GM19452 (cell line): Measurements from ENCODE around the gene AGRP.
A peak's percentile ranks its signal among the peaks of the same experiment; 100 is the strongest.
"Not testable (repeated sequence)": the region's sequence is repeated elsewhere in the genome, so short reads cannot be mapped to it uniquely, and the experiment has no call there.

ENCODE experiments used
- ATAC-seq: cut with Tn5 transposase; IDR thresholded peaks from one replicate; pipeline ENCODE4 v1.9.1; 2021; ENCODE audit not compliant: unreplicated experiment

The AGRP gene

GRCh38 chr16:67504031-67505021, 21.0 kb upstream of the AGRP start:
- ATAC-seq = no peak

GRCh38 chr16:67499106-67499505, 15.8 kb upstream of the AGRP start:
- no peak for ATAC-seq

- ATAC-seq = no peak
Observed at GRCh38 chr16:67490335-67491096, 7.2 kb upstream of the AGRP start.

- no peak for ATAC-seq
Observed at GRCh38 chr16:67489401-67490083, 6.2 kb upstream of the AGRP start.

- ATAC-seq = not testable (repeated sequence)
Observed at GRCh38 chr16:67487561-67487960, 4.2 kb upstream of the AGRP start.

- no peak for ATAC-seq
Observed at GRCh38 chr16:67486805-67487204, 3.5 kb upstream of the AGRP start.

- ATAC-seq = no peak
Observed at GRCh38 chr16:67483731-67484525, 581 bp upstream of the AGRP start.

- no peak for ATAC-seq
Observed at GRCh38 chr16:67482233-67482924, 968 bp downstream of the AGRP start.

- ATAC-seq = peak; percentile 3
Observed at GRCh38 chr16:67481561-67482232, 1.6 kb downstream of the AGRP start.

- peak; percentile 96 for ATAC-seq
Observed at GRCh38 chr16:67480833-67481560, 2.4 kb downstream of the AGRP start, which contains the start of gene ATP6V0D1. ATP6V0D1 (minus strand) TSS chr16:67481157; CDS start chr16:67481086, 71 bp downstream.

- no peak for ATAC-seq
Observed at GRCh38 chr16:67477960-67478554, 5.3 kb downstream of the AGRP start.

GRCh38 chr16:67474551-67475455, 8.5 kb downstream of the AGRP start:
- ATAC-seq = no peak

GRCh38 chr16:67471758-67472384, 11.5 kb downstream of the AGRP start:
- ATAC-seq = no peak

GRCh38 chr16:67470359-67470758, 13.0 kb downstream of the AGRP start:
- no peak for ATAC-seq

- no peak for ATAC-seq
Observed at GRCh38 chr16:67468731-67469130, 14.6 kb downstream of the AGRP start.

- ATAC-seq = no peak
Observed at GRCh38 chr16:67466581-67466980, 16.8 kb downstream of the AGRP start.

GRCh38 chr16:67464565-67464964, 18.8 kb downstream of the AGRP start:
- no peak for ATAC-seq
